Ramos (cell line): Measurements from ENCODE around the gene RGL3.
"Not testable (repeated sequence)": the region's sequence is repeated elsewhere in the genome, so short reads cannot be mapped to it uniquely, and the experiment has no call there.

ENCODE experiments used
- in situ Hi-C: fragments of 300-500 bp; cut with MboI; formaldehyde crosslinking; loops from one replicate; pipeline ENCODE4 v1.14.3; 2022; ENCODE audit warnings: low sequenced_read_pairs; ENCODE audit not compliant: unreplicated experiment

Gene RGL3

DNA sequence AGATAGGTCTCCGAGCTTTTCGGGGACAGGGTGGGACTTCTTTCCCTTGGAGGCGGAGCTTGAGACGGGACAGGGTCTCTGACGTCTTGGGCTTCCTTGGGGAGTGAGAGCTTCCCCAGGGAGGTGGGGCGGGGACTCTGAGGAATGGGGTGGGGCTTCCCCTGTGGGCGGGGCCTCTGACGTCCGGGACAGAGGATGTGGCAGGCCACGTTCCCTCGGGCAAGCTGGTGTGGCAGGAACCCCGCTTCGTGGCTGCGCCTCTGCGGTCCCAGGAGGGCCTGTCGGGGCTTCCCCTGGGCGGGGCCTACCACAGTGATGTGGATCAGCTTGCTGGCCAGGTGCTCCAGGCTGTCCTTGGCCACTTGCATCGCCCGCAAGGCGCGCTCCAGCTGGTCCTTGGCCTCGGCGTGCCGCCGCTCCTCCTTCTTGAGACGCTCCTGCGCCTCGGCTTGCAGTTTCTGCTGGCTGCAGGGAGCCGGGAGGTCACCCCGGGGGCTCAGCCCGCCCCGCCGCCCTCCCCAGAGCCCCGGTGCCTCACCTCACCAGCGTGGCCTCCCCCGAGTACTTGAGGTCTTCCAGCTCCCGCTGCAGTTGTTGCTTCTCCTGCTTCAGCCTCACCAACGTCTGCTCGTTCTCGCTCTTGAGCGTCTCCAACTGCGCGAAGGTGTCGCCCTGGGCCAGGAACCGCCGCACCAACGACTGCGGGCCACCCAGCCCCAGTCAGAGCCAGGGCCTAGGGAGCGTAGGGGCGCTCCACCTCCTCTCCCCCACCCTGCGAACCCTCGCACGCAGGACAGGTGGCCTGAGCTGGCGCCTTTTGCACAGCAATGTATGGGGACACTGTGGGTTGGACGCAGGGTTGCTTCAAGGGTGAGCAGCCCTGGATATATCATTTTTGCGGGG, 3.3 kb upstream of the RGL3 start:
- in situ Hi-C loops = no loop called here

DNA sequence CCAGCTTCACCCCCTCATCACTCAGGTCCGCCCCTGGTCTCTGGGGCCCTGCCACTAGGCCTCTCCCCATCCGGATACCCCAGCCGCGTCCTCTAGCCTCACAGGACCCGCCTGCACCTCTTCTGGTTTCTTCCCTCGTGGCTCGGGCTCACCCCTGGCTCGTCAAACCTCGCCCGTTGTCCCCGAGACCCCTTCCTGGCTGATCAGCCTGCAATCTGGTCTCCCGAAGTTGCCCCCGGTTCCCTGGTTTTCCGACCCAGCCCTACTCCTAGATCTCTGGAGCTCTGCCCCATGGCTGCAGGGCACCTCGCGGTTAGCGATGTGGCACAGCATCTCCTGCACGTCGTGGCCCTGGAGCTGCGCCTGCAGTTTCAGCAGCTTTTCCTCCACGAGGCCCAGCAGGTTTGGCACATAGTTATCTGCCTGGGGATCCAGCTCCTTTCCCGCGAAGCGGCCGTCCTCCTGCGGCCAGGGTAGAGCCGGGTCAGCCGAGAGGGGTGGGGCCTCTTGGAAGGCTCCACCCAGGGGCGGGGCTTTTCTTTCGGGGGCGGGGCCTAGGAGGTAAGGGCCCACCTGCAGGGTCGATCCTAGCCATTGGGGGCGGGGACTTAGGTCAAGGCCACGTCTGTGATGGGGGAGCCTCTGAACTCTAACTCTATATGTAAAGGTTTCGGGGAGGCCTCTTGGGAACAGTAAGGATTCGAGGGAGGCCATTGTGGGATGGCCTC, 2.4 kb upstream of the RGL3 start:
- in situ Hi-C loops = no loop called here

DNA sequence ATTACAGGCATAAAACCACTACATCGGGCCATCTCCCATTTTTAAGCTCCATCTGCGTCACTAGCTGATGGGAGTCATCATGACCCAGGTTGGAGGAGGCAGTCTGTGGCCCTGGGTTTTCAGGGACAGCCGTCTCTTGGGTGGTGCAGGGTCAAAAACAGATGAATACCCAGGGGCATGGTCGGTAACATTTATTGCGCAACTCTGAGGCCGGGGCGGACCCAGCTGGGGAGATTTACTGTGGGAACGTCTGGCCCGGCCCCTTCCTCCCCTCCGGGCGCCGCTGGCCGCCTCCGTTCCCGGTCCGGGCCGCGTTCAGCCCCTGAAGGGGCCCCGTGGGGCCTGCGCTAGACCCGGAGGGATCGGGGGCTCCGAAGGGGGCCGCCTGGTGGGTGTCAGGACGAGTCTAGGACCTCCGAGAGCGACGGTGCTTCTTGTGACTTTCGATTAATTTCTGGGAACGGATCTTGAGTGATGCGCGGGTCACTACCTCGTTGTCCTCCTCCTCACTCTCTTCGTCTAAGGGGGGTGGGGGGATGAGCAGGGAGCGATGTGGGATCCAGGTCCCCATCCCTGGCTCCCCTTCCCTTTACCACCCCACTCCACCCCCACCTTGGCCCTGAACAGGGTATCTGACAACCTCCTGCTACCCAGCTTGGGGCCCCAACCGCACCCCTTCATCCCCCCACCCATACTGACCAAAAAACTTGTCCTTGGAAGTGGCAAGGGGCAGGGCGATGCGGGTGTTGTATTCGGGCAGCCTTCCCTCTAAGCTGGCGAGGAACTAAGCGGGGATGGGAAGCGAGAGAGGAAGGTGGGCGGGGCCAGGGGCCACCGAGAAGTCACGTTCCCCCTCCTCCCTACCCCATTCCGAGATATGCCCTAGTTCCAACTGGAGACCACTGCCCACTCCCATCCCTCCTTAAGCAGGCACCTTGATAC, 1.6 kb upstream of the RGL3 start:
- in situ Hi-C loops = no loop called here

DNA sequence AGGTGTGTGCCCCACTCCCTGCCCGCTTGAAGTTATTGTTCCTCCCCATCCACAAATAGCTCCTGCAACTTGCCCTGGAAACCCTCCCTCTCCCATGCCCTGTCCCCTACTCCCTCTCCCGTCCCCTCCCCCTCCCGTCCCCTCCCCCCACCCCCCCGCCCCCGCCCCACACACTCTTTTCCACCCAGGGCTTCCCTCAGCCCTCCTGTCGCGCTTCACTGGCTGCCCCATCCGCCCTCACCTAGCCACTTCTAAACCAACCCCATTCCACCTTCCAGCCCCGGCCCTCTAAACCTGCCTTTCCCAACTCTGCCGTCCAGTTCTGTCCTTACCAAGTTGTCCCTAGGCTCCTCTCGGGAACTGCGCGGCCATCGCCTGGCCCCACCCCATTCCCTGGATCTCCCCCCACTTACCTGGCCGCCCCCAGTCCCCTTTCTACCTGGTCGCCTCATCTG, 993 bp downstream of the RGL3 start:
- in situ Hi-C loops = no loop called here

DNA sequence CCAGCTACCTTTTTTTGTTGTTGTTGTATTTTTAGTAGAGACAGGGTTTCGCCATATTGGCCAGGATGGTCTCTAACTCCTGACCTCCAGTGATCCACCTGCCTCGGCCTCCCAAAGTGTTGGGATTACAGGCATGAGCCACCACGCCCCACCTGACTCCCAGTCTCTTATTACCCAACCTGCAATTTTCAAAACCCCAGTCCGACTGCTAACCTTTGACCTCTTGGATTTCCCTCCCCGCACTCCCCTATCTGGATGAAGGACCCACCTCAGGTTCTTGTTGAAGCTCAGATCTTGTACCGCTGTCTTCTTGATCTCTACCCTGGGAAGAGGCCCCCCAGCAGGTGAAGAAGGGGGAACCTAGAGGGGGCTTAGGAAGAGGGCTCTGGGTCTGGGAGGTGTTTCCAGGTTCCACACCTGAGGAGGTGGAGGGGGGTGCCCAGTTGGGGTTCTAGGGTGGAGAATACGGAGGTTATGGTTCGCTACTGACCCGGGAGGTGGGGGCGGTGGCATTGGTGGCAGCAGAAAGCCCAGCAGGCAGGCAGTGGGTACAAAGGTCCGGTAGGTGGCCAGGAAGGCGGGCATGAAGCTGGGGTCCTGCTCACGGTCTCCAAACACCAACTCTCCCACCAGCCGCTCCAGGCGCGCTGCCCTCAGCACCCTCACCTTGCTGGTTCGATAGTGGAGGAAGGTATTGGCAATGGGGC, 2.6 kb downstream of the RGL3 start:
- in situ Hi-C loops = no loop called here

DNA sequence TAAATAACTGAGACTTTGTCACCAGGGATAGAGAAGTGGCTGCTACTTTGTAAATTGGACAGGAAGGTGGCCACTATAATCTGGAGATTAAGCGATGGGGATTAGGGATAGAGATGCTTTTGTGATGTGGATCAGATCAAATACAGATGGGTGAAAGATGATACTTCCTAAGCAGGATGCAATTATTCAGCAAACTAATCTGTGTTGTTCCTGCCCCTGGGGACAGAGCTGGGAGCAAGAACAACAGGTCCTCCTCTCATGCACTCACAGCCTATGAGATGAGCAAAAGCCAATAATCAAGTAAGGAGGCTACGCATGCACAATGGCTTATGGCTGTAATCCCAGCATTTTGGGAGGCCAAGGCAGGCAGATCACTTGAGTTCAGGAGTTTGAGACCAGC, 4.6 kb downstream of the RGL3 start:
- in situ Hi-C loops = no loop called here

DNA sequence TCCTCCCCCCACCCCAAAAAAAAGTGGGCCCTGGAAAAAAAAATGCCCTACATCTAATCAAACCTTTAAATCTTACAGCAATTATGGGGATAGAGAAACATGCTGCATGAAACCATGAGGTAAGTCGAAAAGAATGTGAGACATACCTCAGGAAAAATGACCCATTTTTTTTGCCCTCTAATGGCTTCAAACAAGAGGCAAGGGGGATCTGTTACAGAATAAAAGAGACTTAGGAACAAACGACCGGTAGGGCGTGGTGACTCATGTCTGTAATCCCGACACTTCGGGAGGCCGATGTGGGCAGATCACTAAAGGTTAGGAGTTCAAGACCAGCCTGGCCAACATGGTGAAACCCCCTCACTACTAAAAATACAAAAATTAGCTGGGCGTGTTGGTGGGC, 8.4 kb downstream of the RGL3 start:
- in situ Hi-C loops = no loop called here

DNA sequence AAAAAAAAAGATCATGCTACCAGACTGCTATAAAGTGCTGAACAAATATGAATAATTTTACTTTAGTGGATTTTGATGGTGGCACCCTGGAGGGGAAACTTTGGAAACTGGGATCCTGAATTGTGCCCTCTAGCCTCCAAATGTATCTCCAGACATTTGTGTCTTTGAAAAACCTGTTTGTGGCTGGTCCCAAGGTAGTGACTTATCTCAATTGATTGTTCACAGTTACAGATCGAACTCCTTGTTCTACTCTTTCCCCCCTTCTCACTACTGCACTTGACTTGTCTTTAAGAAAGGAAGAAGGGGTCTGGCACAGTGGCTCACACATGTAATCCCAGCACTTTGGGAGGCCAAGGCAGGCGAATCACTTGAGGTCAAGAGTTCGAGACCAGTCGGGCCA, 10.5 kb downstream of the RGL3 start:
- in situ Hi-C loops = no loop called here

DNA sequence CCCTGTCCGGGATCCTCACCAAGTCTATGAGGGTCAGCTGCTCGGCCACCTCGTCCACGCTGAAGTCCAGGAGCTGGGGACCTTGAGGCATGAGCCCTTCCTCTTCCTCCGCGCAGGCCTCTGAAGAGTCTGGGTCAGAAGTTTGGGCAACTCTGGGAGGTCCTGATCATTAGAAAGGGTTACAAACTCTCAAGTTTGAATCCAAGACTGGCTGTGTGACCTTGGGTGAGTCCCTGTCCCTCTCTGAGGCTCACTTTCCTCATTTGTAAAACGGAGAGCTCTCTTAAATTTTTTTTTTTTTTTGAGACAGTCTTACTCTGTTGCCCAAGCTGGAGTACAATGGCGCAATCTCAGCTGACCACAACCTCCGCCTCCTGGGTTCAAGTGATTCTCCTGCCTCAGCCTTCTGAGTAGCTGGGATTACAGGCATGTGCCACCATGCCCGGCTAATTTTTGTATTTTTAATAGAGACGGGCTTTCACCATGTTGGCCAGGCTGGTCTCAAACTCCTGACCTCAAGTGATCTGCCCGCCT, 12.3 kb downstream of the RGL3 start:
- in situ Hi-C loops = not testable (repeated sequence)

DNA sequence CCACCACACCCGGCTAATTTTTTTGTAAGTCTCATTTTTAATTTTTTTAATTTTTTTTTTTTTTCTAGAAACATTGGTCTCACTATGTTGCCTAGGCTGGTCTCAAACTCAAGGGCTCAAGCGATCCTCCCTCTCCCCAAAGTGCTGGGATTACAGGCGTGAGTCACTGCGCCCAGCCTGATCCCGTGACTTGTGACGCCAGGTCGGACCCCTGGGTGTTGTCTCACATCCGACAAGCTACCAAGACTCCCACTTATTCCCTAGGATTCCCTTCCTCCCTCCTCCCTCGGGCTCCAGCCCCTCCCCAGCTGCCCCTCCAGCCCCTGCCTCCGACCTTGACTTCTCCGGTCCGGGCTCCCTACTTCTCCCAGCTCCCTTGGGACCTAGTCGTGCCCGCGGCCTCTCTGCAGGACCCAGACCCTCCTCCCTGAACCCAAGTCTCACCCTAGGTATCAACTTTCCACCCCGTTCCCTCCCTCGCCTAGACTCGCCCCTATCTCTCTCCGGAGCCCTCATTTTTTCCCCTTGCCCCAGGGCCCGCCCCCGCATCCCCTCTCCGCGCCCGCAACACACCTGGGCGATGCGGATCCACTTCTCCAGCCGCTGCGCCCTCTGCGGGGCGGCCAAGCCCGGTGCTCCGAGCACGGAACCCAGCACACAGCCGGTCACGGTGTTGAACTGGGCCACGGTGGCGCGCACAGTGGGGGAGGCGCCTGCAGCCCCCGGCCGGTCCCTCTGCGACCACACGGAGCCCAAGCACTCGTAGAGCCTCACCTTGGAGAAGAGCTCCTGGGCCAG, 13.1 kb downstream of the RGL3 start:
- in situ Hi-C loops = no loop called here

DNA sequence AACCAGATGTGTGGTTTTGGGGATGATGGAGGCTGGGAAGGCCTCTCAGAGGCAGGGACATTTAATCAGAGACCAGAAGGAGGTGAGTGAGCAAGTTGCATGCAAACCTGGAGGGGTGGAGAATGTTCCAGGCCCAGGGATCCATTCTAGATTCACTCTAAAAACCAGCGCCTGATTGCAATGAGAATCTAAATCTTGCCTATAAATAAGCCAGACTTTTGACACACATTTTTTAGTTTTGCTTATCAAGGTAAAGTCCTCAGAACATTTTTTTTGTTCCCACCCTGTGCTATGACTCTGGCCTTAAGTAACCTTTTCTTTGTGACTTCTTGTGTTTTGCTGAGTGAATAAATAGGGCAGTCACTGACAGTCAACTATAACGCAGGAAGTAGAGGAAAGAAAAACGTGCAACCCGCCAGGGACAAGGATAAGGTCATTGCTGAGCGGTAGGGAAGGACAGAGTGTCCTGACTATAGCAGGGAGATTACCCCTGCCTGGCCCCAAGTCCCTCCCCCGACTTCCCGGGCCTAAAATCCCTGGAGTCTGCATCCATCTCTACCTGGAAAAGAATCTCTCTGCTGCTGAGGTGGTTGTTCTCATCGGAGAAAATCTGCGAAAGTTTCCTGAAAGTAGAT, 14.4 kb downstream of the RGL3 start:
- in situ Hi-C loops = no loop called here

DNA sequence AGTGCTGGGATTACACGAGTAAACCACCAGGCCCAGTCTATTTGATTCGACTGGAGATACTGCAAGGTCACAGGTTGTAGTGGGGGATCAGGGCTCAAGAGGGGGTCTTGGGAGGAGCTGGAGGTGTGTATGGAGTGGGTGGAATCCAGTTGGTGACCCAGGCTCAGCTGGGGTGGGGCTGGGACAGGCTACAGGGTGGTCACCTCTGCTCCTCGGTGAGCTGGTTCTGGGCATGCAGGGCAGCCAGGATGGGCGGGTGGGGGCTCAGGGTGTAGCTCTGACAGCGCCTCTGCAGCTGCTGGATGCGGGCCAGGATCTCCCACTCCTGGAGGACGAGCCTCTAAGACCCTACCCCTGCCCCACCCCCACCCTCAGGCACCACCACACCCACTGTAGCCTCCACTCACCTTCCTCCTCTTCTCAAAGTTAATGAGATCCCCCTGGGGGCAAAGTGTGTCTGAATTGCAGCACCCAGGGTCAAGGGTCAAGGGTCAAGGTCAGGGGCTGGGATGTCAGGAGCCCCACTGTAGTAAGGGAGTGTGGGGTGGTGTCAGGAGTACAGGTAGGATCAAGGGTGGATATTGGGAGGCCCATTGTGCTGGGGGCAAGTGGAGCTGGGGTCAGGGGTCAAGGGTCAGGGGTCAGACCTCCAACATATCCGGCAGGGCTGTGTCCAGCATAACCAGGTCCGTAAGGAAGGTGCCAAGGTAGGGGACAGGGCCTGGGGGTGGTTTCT, 17.1 kb downstream of the RGL3 start:
- in situ Hi-C loops = no loop called here

DNA sequence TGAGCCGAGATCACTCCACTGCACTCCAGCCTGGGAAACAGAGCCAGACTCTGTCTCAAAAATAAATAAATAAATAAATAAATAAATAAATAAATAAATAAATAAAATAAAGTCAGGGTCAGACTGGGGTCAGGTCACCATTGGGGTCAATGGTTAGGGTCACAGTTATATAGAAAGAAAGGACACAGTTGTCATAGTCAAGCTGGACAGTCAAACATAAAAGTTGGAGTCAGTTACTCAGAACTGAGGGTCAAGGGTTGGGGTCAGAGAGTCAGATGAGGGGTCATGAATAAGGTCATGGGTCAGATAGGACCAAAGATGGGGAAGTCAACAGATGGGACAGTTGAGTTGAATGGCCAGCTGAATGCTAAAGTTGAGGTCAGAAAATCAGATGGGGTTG, 18.3 kb downstream of the RGL3 start:
- in situ Hi-C loops = no loop called here

DNA sequence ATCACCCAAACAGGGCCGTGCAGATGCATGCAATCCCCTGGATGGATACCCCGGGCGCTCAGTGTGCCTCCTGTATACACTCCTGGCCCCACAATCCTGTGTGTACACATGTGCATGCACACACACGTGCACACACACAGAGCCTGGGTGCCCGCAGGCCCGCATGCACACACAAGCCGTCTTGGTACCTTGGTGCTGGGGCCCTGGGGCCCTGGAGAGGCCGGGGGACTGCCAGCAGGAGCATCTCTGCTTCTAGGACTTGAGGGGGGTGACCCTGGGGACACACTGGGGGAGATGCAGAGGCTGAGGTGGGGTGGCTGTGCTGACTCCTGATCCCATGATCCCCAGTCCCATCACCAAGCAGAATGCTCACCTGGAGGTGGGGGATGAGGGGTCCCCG, 19.4 kb downstream of the RGL3 start:
- in situ Hi-C loops = no loop called here

DNA sequence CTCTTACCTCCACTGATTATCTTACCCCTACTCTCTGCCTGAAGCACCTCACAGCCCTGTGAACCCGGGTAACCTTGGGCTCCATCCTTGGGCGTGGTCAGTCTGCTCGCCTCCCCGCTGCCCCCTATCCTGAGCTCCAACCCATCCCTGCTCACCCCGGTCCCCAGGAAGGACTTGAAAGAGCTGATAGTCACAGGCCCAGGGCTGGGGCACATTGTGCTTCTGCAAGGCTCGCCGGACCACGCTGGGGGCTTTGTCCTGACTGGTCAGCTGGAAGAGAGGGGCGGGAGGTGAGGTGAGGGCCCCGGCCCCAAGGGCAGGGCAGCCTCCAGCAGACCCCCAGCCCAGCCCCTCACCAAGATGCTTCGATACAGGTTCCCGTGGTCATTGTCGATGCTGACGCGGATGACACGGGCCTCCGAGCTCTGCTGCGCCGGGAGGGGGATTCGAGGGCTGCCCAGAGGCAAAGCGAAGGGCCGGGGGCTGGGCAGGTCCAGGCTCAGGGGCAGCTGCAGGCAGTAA, 22.0 kb downstream of the RGL3 start:
- in situ Hi-C loops = no loop called here

DNA sequence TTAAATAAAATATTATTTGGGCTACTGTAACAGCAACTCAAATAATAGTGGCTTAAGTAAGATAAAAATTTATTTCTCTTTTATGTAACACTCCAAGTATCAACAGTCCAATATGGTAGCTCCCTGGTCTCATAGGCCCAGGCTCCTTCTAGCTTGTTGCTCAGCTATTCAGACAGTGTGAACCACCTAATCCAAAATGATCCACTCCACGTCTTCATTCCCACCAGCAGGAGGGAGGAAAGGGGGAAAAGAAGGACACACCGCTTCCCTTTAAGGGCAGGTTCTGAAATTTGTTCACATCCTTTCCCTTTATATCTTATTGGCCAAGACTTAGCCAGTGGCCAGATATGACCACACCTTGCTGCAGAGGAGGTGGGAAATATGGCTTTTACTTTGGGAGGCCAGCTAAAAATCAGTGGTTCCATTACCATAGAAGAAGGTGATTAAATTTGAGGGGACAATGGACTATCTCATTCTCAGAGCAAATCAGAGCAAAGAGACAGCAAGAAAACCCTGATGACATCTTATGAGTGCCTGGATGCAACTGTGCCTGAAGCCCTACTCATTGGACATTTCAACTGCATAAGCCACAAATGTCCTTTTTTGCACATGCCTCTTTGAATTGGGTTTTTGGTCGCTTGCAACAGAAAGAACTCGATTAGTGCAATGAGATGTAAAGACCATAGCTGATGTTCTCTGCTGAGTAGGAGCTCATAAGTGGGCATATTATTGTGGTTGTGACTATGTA, 28.0 kb downstream of the RGL3 start:
- in situ Hi-C loops = no loop called here

DNA sequence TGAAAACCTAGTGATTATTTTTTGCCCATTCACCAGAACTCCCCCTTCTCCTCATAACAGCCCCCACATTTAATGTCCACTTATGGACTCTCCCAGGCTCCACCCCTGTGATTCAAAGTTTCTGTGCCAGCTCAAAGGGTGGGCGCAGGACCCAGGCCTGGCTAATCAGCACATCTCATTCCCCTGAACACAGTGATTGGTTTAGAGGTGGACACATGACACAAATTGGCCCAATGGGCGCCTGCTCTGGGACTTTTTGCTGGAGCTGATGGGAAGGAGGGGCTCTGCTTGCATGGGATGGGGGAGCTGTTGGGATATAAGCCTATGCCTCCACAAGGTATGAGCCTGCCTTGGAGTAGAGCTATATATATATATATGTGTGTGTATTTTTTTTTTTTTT, 28.8 kb downstream of the RGL3 start:
- in situ Hi-C loops = no loop called here
